Activated T-helper 2 cell treated with anti-CD3 and anti-CD28 coated beads, Interferon-gamma antibody, Interleukin-2, Interleukin-4, amounts not matched to agents 10 μg/mL and 5 μg/mL and 100 μg/mL, durations not matched to agents 14 hours and 24 hours and 36 hours (primary cell): ENCODE measurements around the gene PPP1R18. TPM values are rescaled to one million over a fixed set of nuclear protein-coding genes. Genes with fewer than 3 reads are reported as not detected.

Source experiments
- DNase-seq: peaks from one replicate; pipeline ENCODE4 v3.0.0; 2021; ENCODE audit warnings: low spot score
- H3K27ac Mint-ChIP-seq: one replicate; pipeline ENCODE4 v1.8.0; 2021; ENCODE audit warnings: mixed read lengths
- H3K27me3 Mint-ChIP-seq: one replicate; pipeline ENCODE4 v1.8.0; 2021; ENCODE audit warnings: low read depth, mixed read lengths
- H3K36me3 Mint-ChIP-seq: one replicate; pipeline ENCODE4 v1.8.0; 2021; ENCODE audit warnings: low read depth, mixed read lengths
- H3K4me1 Mint-ChIP-seq: one replicate; pipeline ENCODE4 v1.8.0; 2021; ENCODE audit warnings: low read depth, mixed read lengths
- H3K4me3 Mint-ChIP-seq: one replicate; pipeline ENCODE4 v1.8.0; 2021; ENCODE audit warnings: low read depth, mild to moderate bottlenecking, moderate library complexity, mixed read lengths
- H3K9me3 Mint-ChIP-seq: one replicate; pipeline ENCODE4 v1.8.0; 2021; ENCODE audit warnings: mixed read lengths
- intact Hi-C: fragments of 100-400 bp; cut with micrococcal nuclease; formaldehyde crosslinking; loops from one replicate; pipeline ENCODE4 v1.15.1; 2023
- total RNA-seq: library from RNA; stranded (reverse); gene quantifications from 2 replicates; pipeline ENCODE4 v1.2.3, GENCODE V29; 2022

The PPP1R18 gene
- total RNA-seq, 1 donor from 2014 or later = 137 TPM

- Mint-ChIP-seq H3K36me3 (peaks cover 32% of the 10 kb centered on the region), H3K4me3 (no peak overlapping the region), H3K27me3 (no peaks in the 10 kb centered on the region), H3K4me1 (peaks cover 6% of the 10 kb centered on the region), H3K9me3 (no peaks in the 10 kb centered on the region), H3K27ac (no peak overlapping the region)
- no peak for DNase-seq
- intact Hi-C loops = no loop called here
Measured at GRCh38 chr6:30635834-30636233, 50.6 kb downstream of the PPP1R18 start.

- peak within 1 kb of the TSS; percentile 98 for H3K27ac Mint-ChIP-seq
- peak; percentile 83 for DNase-seq
- no peaks in the 10 kb centered on the region for H3K9me3 Mint-ChIP-seq
- peaks cover 49% of the 10 kb centered on the region for H3K36me3 Mint-ChIP-seq
- H3K27me3 Mint-ChIP-seq = no peaks in the 10 kb centered on the region
- intact Hi-C loops = loop anchor here (1.0 kb wide), 2 partner anchors 8 to 21 kb away; partner anchors contain the start of gene C6orf136
- H3K4me3 Mint-ChIP-seq = peak within 1 kb of the TSS; percentile 96
- peaks cover 26% of the 10 kb centered on the region for H3K4me1 Mint-ChIP-seq
Measured at GRCh38 chr6:30626484-30627366, 59.7 kb downstream of the PPP1R18 start, which contains the start of gene ATAT1. ATAT1 (plus strand) TSS chr6:30626874.

Other genes starting within 250 kb of the PPP1R18 start
- gene HLA-E, start 197.1 kb downstream of the PPP1R18 start, total RNA-seq = 358 and 360 TPM in 2 replicates
- gene GNL1, start 130.2 kb downstream of the PPP1R18 start, total RNA-seq = 79.8 and 88.2 TPM in 2 replicates
- 35.0 and 36.6 TPM in 2 replicates for gene PRR3, start 129.3 kb downstream of the PPP1R18 start, total RNA-seq
- 102 and 112 TPM in 2 replicates for gene ABCF1, start 115.2 kb downstream of the PPP1R18 start, total RNA-seq
- gene PPP1R10, start 69.4 kb downstream of the PPP1R18 start, total RNA-seq = 96.7 and 102 TPM in 2 replicates
- gene MRPS18B, start 68.8 kb downstream of the PPP1R18 start, total RNA-seq = 71.9 and 74.9 TPM in 2 replicates
- 11.8 and 13.9 TPM in 2 replicates for gene ATAT1, start 59.8 kb downstream of the PPP1R18 start, total RNA-seq
- gene C6orf136, start 39.5 kb downstream of the PPP1R18 start, total RNA-seq = 23.1 and 28.2 TPM in 2 replicates
- gene DHX16, start 13.6 kb downstream of the PPP1R18 start, total RNA-seq = 48.4 and 48.5 TPM in 2 replicates
- gene NRM, start 4.3 kb upstream of the PPP1R18 start, total RNA-seq = 23.1 and 24.2 TPM in 2 replicates
- 88.3 and 96.6 TPM in 2 replicates for gene MDC1, start 30.6 kb upstream of the PPP1R18 start, total RNA-seq
- gene TUBB, start 33.7 kb upstream of the PPP1R18 start, total RNA-seq = 1,115 and 1,128 TPM in 2 replicates
- gene FLOT1, start 56.0 kb upstream of the PPP1R18 start, total RNA-seq = 201 and 214 TPM in 2 replicates
- 185 and 190 TPM in 2 replicates for gene IER3, start 57.9 kb upstream of the PPP1R18 start, total RNA-seq
- gene DDR1, start 197.9 kb upstream of the PPP1R18 start, total RNA-seq = 11.3 and 13.7 TPM in 2 replicates
- 56.8 and 58.3 TPM in 2 replicates for gene GTF2H4, start 221.6 kb upstream of the PPP1R18 start, total RNA-seq
- 67.0 and 75.0 TPM in 2 replicates for gene VARS2, start 227.6 kb upstream of the PPP1R18 start, total RNA-seq
- gene SFTA2, start 245.5 kb upstream of the PPP1R18 start, total RNA-seq = not detected in 2 replicates